GM12872 (cell line): Measurements from ENCODE around the gene MANEA.

Experiments
- CTCF ChIP-seq: IDR thresholded peaks from 3 replicates; pipeline ENCODE4 v1.5.1; 2011; ENCODE audit warnings: low read depth, mild to moderate bottlenecking, low read length, moderate library complexity; ENCODE audit not compliant: insufficient read depth

The MANEA gene

GRCh38 chr6:95546148-95546547 is 31.2 kb upstream of the MANEA start:
- TF ChIP-seq CTCF: no peak

- no peak for TF ChIP-seq CTCF
Measured at GRCh38 chr6:95547043-95547442, 30.3 kb upstream of the MANEA start.

- TF ChIP-seq CTCF: no peak
Measured at GRCh38 chr6:95548188-95548786, 29.0 kb upstream of the MANEA start.

- TF ChIP-seq CTCF: no peak
Measured at GRCh38 chr6:95551678-95552324, 25.5 kb upstream of the MANEA start.

GRCh38 chr6:95553880-95554279 is 23.5 kb upstream of the MANEA start:
- TF ChIP-seq CTCF: no peak

GRCh38 chr6:95569560-95569959 is 7.8 kb upstream of the MANEA start:
- TF ChIP-seq CTCF: no peak

GRCh38 chr6:95572098-95572497 is 5.2 kb upstream of the MANEA start:
- TF ChIP-seq CTCF: no peak

GRCh38 chr6:95574811-95575210 is 2.5 kb upstream of the MANEA start:
- TF ChIP-seq CTCF: no peak
